Thyroid gland (tissue), 4 donors: ENCODE results near the gene PRR5.

Source experiments
- POLR2A ChIP-seq, 2 donors: fragments of 450-650 bp; IDR thresholded peaks; one replicate each; pipeline ENCODE4 v1.6.1; 2017; ENCODE audit warnings: antibody characterized with exemption in 2 of 2, mild to moderate bottlenecking in 2 of 2, moderate library complexity in 1 of 2
- TF ChIP-seq, protein P1 (sequence below), 6 experiments: fragments of 200-600 bp in 3 of 6; fragments of 450-650 bp in 3 of 6; sonication (generic) in 3 of 6; IDR thresholded peaks; one replicate each; pipeline ENCODE4 v1.5.1; 2016 to 2019; ENCODE audit warnings: antibody characterized with exemption in 6 of 6, mild to moderate bottlenecking in 2 of 6, inconsistent platforms in 1 of 6, moderate library complexity in 1 of 6

DNA sequence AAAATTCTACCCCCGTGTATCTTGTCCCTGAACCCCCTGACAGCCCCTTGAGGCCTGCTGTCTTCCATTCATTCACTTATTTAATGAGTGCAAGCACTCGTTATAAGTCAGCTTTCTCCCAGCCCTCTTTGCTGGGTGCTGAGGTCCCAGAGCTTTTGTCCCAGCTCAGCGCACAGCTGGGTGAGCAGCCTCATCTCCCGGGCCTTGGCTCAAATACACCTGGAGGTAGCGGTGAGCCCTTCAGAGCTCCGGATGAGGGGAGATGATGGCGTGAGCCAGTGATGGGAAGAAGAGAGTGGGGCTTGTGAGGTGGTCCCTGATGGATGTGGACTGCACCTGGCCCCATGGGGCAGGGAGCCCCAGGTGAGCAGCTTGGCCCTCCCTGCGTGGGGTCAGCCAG is 32.3 kb downstream of the PRR5 start:
- TF ChIP-seq, protein P1, sequence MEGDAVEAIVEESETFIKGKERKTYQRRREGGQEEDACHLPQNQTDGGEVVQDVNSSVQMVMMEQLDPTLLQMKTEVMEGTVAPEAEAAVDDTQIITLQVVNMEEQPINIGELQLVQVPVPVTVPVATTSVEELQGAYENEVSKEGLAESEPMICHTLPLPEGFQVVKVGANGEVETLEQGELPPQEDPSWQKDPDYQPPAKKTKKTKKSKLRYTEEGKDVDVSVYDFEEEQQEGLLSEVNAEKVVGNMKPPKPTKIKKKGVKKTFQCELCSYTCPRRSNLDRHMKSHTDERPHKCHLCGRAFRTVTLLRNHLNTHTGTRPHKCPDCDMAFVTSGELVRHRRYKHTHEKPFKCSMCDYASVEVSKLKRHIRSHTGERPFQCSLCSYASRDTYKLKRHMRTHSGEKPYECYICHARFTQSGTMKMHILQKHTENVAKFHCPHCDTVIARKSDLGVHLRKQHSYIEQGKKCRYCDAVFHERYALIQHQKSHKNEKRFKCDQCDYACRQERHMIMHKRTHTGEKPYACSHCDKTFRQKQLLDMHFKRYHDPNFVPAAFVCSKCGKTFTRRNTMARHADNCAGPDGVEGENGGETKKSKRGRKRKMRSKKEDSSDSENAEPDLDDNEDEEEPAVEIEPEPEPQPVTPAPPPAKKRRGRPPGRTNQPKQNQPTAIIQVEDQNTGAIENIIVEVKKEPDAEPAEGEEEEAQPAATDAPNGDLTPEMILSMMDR (IDR thresholded peaks at IDR 0.05), result no peak
- no peak for TF ChIP-seq POLR2A (IDR thresholded peaks at IDR 0.05)
